HK-2 (cell line): ENCODE results near the gene LRRC28.
A peak's percentile ranks its signal among the peaks of the same experiment; 100 is the strongest.

ENCODE experiments used
- DNase-seq: peaks from one replicate; pipeline ENCODE4 v3.0.0-alpha.2; 2018; ENCODE audit not compliant: unreplicated experiment

Gene LRRC28

DNA sequence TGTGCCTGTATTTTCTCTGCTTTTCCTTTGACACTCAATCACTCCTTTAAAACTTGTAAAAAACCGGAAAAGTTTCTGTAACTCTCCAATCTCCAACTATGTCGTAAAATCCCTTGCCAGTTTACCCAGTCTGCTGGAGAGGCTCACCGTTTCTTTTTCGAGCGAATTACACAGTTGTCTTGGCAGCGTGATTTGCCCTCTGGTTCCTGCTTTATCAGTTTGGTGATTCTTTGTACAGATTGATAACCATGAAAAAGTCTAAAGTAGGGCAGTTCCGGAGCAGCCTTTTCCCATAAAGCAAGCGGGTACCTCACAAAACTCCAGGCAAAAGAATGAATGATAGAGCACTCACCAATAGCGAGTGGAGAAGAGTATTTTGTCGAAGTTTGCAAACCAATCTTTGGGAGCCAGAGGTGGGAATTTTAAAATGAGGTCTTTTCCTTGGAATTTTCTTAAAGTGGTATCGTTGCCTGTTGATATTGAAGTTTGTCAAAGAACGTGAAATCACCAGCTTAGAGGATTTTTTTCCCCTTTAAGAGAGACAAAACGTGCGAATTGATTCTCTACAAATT lies 1.9 kb upstream of the LRRC28 start, which contains the start of gene TTC23:
Gene TTC23, minus strand, starts transcription at position 312 of the 572 bp plus-strand sequence. CDS start 20,869 bp downstream, outside the sequence.
- DNase-seq, result peak; percentile 21

DNA sequence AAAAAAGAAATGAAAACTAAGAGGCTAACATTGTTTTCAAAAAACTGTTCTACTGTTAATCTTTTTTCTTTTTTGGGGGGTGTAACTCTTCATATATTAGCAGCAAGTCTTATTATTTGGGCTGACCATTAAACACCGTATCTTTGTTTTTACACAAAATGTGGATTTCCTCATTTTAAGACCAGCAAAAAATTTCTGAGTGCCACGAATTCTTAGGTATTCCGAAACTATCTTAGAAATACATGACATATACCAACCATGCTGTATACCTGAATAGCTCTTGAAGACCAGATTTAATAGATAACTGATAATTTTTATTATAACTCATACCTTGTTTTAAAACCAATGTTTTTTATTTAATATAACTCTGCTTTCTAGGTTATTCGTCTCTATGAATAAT lies 1.3 kb upstream of the LRRC28 start:
- DNase-seq, result no peak

DNA sequence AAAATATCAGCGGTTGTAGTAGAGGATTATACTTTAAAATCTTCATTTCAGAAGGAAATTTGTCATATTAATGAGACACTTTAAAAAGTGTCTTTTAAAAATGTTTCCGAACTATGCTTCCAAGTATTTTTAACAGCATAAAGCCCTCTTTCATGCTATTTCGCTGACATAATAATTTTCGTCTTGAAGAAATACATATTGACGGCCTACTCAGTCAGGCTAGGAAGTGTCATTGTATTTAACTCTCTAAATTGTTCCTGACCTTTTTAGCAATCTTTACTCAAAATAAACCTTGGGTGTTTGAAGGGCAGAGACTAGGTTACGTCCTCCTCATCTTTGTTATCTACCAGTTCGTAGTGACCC lies 806 bp upstream of the LRRC28 start:
- DNase-seq, result no peak

GRCh38 chr15:99252326-99252725 lies 1.0 kb downstream of the LRRC28 start:
- DNase-seq, result no peak

DNA sequence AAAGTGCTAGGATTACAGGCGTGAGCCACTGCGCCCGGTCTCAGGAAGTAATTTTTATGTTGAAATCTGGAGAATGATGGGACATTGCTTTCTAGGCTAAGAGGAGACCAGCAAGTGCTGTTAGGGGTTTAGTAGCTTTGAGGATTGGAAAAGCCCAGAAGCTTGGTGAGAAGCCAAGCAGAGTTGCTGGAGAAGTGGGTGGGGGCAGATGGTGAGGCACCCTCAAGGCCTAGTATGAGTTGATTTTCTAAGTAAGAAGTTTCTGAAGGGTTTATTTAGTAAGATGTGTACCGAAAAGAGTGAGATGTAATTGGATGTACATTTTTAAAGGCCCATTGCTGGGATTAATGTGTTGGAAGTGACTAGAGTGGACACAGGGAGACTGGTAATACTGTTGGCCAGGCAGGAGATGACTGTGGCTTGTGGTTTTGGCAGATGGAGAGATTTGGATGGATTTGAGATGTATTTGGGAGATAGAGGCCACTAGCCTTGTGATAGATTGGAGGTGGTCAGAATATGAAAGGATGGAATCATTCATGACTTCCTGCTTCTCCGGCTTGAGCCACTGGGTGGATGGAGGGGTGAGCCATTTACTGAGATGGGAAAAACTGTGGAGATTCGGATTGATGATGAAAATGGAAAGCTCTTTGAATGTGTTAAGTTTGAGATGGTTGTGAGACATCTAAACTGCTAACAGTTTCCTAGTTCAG lies 2.3 kb downstream of the LRRC28 start:
- DNase-seq, result no peak

GRCh38 chr15:99257107-99257750 lies 5.9 kb downstream of the LRRC28 start:
- no peak for DNase-seq

- no peak for DNase-seq
Measured at GRCh38 chr15:99264125-99264524, 12.8 kb downstream of the LRRC28 start.

DNA sequence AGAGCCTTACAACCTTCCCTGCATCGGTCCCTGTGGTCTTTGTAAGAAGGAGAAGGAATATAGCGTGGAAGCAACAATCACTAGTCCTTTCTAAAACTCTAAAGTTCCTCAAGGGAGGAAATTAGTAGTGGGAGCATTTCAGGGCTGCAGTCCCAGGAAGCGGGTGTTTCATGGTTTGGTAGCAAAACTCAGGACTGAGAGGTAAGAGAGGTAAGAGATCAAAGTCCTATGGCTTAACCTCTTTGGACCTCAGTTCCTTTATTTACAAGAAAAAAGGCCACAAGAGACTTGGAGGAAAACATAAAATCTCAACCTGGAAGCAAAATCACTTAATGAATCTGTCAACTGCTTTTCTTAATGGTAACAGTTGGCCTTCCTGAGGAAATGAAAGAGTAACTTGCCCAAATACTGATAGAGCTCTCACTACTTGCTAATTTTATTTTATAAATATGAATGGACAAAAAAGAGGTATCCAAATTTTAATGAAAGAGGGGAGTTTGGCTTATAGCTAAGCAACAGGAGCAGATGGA lies 14.3 kb downstream of the LRRC28 start:
- no peak for DNase-seq

DNA sequence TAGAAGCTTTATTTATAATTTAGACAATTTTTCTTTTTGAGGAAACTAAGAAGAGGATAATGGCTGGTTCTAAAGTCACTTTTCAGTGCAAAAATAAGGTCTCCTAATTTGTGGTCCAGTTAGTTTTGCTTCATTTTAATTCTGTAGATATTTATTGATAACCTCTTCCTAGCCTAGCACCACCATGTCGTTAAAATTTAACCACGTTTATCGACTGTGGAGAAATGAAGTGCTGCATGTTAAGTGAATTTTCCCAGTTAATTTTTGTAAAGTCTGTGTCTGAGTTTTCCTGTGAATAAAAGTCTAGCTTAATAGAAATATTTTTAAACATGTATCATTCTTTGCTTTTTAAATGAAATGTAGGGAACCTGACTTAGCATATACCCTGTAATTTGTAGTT lies 16.7 kb downstream of the LRRC28 start:
- DNase-seq, result no peak

- DNase-seq, result no peak
Measured at GRCh38 chr15:99268431-99268830, 17.1 kb downstream of the LRRC28 start.

- no peak for DNase-seq
Measured at GRCh38 chr15:99273801-99274200, 22.5 kb downstream of the LRRC28 start.

- DNase-seq, result no peak
Measured at GRCh38 chr15:99275061-99275460, 23.8 kb downstream of the LRRC28 start.

DNA sequence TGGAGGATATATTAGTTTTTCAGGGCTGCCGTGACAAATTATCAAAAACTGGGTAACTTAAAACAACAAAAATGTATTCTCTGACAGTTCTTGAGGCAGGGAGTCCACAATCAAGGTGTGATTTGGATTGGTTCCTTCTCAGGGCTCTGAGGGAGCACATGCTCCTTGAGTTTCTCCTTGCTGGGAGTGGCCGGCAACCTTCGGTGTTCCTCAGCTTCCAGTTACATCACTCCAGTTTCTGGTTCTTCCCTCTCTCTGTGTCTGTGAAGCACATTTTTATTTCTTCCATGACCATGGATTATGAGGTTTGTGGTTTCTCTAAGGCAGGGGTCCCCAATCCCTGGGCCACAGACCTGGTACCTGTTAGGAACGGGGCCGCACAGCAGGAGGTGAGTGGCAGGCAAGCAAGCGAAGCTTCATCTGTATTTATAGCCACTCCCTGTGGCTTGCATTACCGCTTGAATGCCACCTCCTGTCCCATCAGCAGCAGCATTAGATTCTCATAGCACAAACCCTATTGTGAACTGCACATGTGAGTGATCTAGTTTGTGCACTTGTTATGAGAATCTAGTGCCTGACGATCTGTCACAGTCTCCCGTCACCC lies 24.3 kb downstream of the LRRC28 start:
- DNase-seq, result no peak

DNA sequence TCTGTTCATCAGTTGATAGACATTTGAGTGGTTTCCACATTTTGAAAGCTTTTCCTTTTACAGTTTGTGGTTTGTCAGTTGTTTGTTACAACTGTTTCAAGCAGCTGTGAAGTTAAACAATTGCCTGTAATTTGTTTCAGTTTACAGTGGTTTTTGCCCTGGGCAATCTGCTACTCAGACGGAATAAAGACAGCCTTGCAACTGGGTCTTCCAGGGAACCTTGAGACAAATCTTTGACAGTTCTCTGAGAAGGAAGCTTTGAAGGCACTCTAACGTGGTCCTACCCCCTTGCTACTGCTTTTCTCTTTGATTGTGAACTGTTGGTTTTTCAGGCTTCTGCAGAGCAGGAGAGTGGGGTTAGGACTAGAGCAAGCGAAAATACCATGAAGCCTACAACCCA lies 28.0 kb downstream of the LRRC28 start:
- DNase-seq, result no peak

DNA sequence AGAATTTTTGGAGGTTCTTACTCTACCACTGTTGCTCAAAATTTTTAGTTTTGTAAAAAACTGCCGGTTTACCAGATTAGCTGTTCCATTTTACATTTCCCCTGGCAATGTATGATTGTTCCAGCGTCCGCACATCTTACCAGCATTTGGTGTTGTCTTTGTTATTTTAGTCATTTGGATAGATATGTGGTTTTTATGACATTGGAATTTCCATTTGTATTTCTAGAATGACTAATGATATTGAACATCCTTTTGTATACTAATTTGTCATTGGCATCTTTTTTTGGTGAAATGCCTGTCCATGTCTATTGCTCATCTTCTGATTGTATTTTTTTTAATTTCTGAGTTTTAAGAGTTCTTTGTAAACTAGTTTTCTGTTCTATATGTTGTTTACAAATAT lies 28.5 kb downstream of the LRRC28 start:
- DNase-seq, result no peak

- DNase-seq, result no peak
Measured at GRCh38 chr15:99282121-99282520, 30.8 kb downstream of the LRRC28 start.

DNA sequence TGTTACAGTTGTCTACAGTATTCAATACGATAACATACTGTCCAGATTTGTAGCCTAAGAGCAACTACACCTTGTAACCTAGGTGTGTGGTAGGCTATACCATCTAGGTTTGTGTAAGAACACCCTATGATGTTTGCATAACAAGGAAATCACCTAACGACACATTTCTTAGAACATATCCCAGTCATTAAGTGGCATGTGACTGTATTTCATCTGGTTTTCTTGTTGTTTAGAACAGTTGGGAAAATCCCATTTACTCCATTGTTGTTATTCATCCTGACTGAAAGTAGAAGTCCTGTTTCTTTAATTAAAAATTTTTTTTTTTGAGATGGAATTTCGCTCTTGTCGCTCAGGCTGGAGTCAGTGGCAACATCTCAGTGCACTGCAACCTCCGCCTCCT lies 31.3 kb downstream of the LRRC28 start:
- DNase-seq, result no peak

DNA sequence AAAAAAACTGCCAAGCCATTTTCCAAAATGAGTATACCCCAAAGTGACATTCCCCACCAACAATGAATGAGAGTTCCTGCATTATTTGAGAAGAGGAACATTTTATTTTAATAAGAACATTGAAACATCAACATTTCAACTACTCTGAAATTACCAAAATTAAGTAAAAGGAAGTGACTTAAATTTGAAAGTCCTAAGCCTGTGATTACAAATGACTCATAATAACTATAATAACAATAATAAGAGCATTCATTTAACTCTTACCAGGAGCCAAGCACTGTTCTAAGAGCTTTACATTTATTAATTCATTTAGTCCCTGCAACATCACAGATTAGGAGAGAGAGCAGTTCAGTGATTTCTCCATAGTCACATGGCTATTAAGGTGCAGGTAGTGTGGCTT lies 32.4 kb downstream of the LRRC28 start:
- no peak for DNase-seq

DNA sequence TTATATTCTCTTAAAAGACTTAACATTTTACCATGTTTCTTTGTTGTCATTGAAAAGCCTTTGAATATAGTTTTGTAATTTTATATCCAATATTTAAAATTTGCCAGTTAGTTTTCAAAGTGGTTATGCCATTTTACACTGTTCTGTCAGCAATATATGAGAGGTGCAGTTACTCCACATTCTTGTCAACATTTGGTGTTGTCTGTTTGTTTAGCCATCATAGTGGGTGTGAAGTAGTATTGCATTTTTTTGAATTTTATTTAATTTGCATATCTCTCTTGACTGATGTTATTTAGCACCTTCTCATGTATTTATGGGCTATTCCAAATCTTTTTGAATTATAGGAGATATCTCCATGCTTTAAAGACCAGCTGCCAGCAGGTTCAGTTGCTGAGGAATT lies 40.4 kb downstream of the LRRC28 start:
- DNase-seq, result no peak

DNA sequence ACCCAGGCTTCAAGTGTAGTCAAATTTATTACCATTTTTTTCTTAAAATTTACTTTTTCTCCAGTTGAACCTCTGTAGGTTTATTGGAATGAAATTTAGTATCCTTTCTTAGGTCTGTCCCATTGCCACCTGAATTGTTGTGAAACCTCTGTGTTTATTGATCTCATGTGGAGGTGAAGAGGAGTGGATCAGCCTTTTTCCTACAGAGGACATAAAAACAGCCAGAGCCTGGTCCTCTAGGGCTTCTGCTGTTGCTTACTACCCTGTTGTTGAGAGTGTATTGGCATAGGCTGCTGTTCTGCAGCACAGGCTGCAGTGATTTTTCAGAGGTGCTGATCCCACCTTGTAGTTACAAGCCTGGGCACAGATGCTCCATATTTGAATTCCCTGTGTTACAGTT lies 44.6 kb downstream of the LRRC28 start:
- DNase-seq, result no peak

DNA sequence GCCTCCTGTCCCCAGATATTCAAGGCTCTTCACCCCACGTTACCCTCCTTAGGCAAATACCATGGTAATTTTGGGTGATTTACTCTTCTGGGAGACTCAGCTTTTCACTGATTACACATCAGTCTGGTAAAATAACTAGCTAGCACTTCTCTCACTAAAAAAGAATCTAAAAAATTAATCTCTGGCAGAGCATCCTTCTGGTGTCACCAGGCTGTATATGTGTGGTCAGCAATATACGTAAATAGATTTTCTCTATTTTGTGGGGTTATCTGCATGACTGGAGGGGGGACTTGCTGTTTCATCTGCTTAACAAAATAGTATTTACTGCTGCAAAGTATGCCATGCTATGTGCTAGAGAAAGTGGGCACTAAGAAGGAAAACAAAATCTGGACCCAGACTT lies 45.1 kb downstream of the LRRC28 start:
- no peak for DNase-seq

DNA sequence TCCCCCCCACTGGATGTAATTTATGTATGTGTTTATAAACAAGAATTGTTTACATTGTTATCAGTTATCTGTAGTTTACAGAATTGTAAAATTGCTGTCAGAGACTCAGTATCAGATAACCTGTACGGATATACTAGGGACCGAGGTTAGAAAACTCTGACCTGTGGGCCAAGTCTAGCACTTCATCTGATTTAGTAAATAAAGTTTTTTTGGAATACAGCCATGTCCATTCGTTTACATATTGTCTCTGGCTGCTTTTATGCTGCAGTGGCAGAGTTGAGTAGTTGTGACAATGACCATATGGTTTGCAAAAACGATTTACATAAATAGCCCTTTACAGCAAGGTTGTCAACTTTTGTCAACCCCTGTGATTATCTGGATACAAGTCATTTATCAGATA lies 52.6 kb downstream of the LRRC28 start:
- DNase-seq, result no peak
